ENCODE data around the gene CRELD1. TPM values are rescaled to one million over a fixed set of nuclear protein-coding genes. Genes with fewer than 3 reads are reported as not detected.

Gene CRELD1
- total RNA-seq, 1 experiment from 2014 or later, result 18.7 TPM

DNA sequence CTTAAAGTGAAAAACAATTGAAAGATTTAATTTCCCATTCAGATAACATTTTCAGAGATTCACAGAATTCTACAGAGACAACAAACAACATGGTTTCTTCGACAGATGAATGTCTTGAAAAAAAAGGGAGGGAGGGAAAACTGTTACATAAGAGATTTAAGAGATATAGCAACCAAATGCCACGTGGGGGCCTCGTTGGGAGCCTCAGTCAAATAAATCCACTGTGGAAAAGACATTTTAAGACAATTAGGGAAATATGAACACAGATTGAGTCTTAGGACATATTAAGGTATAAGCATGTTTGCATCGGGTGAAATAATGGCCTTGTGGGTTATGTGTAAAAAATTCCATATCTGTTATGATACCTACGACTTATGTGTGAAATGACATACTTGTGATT, 23.6 kb downstream of the CRELD1 start (continued):
- TF ChIP-seq, protein P1, sequence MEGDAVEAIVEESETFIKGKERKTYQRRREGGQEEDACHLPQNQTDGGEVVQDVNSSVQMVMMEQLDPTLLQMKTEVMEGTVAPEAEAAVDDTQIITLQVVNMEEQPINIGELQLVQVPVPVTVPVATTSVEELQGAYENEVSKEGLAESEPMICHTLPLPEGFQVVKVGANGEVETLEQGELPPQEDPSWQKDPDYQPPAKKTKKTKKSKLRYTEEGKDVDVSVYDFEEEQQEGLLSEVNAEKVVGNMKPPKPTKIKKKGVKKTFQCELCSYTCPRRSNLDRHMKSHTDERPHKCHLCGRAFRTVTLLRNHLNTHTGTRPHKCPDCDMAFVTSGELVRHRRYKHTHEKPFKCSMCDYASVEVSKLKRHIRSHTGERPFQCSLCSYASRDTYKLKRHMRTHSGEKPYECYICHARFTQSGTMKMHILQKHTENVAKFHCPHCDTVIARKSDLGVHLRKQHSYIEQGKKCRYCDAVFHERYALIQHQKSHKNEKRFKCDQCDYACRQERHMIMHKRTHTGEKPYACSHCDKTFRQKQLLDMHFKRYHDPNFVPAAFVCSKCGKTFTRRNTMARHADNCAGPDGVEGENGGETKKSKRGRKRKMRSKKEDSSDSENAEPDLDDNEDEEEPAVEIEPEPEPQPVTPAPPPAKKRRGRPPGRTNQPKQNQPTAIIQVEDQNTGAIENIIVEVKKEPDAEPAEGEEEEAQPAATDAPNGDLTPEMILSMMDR (IDR thresholded peaks at IDR 0.05 in 2 of 3, conservative IDR thresholded peaks at IDR 0.05 in 1 of 3; ENCODE audit: borderline replicate concordance in 1 of 3, insufficient read depth in 1 of 3, low read depth in 2 of 3, low read length in 2 of 3), result peak in 1 of 3 experiments; percentile 20; a peak in 2 of 6 replicates
- TF ChIP-seq POLR2AphosphoS5 (IDR thresholded peaks at IDR 0.05; ENCODE audit: low read depth, low read length), result no peak
- TF ChIP-seq, protein P2, sequence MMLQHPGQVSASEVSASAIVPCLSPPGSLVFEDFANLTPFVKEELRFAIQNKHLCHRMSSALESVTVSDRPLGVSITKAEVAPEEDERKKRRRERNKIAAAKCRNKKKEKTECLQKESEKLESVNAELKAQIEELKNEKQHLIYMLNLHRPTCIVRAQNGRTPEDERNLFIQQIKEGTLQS (IDR thresholded peaks at IDR 0.05), result no peak

DNA sequence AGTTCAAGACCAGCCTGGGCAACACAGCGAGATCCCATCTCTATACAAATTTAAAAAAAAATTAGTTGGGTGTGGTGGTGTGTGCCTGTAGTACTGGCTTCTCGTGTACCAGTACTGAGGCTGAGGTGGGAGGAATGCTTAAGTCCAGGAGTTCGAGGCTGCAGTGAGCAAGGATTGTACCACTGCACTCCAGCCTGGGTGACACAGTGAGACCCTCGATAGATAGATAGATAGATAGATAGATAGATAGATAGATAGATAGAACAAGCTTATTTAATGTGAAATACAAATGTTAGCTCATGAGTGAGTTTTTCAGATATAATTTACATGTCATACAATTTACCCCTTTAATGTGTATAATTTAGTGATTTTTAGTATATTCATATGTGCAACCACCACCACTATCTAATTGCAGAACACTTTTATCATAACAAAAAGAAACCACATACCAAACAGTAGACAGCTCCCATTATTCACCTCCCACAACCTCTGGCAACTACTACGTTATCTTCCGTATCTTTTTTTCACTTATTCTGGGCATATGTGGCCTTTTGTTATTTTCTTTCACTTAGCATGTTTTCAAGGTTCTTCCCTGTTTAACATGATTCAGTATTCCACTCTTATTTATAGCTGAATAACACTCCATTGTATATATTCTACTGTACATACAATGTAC, 31.7 kb downstream of the CRELD1 start:
- Histone ChIP-seq H3K9me3 (ENCODE audit: control insufficient read depth in 1 of 2, insufficient read depth in 1 of 2, low read depth in 1 of 2, low read length in 2 of 2) (no peaks in the 10 kb centered on the region), H3K4me3 (replicated peaks in 1 of 2; ENCODE audit: low read depth in 1 of 2, low read length in 2 of 2) (no peak overlapping the region), H3K36me3 (ENCODE audit: control insufficient read depth in 1 of 2, insufficient read depth in 2 of 2, low read length in 2 of 2) (peaks cover 9 to 29% of the 10 kb centered on the region in 2 experiments; a peak in 3 of 4 replicates), H3K27me3 (ENCODE audit: insufficient read depth, low read length) (no peaks in the 10 kb centered on the region), H3K79me2 (ENCODE audit: insufficient read depth, low read length) (no peaks in the 10 kb centered on the region), H4K20me1 (ENCODE audit: insufficient read depth) (no peaks in the 10 kb centered on the region), H3K27ac (ENCODE audit: low read depth, low read length) (no peak overlapping the region), H3K9me2 (ENCODE audit: insufficient read depth) (0 out of 2 replicates have a peak, but pooled peaks cover 4% of the 10 kb centered on the region), H2AFZ (ENCODE audit: low read depth, low read length, poor library complexity, severe bottlenecking) (no peak overlapping the region), H3K4me1 (ENCODE audit: control insufficient read depth in 1 of 2, insufficient read depth in 2 of 2, low read length in 2 of 2) (no peaks in the 10 kb centered on the region), H3K4me2 (ENCODE audit: low read length) (no peak overlapping the region), H3K9ac (ENCODE audit: low read length) (no peak overlapping the region)
- RAD21 ChIA-PET (ENCODE audit: low non-redundant PET in 1 of 2, low total read pairs in 2 of 2, uncharacterized antibody in 2 of 2, unreplicated experiment in 2 of 2), result interaction anchor here in 1 of 2 experiments (0.5 kb wide), 1 partner anchor 110 kb away, joined by 3 read pairs; no protein-coding TSS in a partner anchor
- intact Hi-C loops (cut with micrococcal nuclease), result no loop called here
- DNase-seq (ENCODE audit: low read depth, low spot score) (no peak), ATAC-seq (no peak)
- BruUV-seq (replicated peaks), result no TSS peak
- POLR2A ChIA-PET, result interaction anchor here (0.8 kb wide), 1 partner anchor 10 kb away, joined by 3 read pairs; no protein-coding TSS in a partner anchor
- CTCF ChIA-PET, result no interaction called here
- TF ChIP-seq RAD21 (IDR thresholded peaks at IDR 0.05; ENCODE audit: low read depth) (no peak), CEBPB (IDR thresholded peaks at IDR 0.05; ENCODE audit: low read depth) (no peak), ELF1 (IDR thresholded peaks at IDR 0.05; ENCODE audit: borderline replicate concordance, low read depth) (no peak), EGR1 (IDR thresholded peaks at IDR 0.05; ENCODE audit: low read depth) (no peak)

Measured in HCT116 (cell line).